GM12873 (cell line): ENCODE results near the gene GCNT2.

Experiments used
- CTCF ChIP-seq: IDR thresholded peaks from 2 replicates; pipeline ENCODE4 v1.5.1; 2012; ENCODE audit warnings: low read depth, mild to moderate bottlenecking, moderate library complexity, low read length, control low read depth; ENCODE audit not compliant: insufficient read depth; ENCODE audit errors: missing control alignments

Gene GCNT2

DNA sequence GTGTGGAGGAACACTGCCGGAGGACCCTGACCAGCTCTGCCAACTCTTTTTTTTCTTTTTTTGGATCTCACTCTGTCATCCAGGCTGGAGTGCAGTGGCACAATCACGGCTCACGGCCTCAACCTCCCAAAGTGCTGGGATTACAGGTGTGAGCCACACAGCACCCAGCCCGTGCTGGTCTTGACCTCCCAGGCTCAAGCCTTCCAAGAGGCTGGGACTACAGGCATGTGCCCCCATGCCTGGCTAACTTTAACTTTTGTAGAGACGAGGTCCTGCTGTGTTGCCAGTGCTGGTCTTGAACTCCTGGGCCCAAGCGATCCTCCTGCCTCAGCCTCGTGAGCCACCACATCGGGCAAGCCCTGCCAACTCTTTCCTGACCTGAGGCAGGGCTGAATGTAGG lies 11.2 kb downstream of the GCNT2 start:
- no peak for TF ChIP-seq CTCF

GRCh38 chr6:10534419-10534762 lies 13.2 kb downstream of the GCNT2 start:
- no peak for TF ChIP-seq CTCF

- no peak for TF ChIP-seq CTCF
Measured at GRCh38 chr6:10535193-10535592, 14.0 kb downstream of the GCNT2 start.

GRCh38 chr6:10537726-10538125 lies 16.6 kb downstream of the GCNT2 start:
- TF ChIP-seq CTCF, result no peak

DNA sequence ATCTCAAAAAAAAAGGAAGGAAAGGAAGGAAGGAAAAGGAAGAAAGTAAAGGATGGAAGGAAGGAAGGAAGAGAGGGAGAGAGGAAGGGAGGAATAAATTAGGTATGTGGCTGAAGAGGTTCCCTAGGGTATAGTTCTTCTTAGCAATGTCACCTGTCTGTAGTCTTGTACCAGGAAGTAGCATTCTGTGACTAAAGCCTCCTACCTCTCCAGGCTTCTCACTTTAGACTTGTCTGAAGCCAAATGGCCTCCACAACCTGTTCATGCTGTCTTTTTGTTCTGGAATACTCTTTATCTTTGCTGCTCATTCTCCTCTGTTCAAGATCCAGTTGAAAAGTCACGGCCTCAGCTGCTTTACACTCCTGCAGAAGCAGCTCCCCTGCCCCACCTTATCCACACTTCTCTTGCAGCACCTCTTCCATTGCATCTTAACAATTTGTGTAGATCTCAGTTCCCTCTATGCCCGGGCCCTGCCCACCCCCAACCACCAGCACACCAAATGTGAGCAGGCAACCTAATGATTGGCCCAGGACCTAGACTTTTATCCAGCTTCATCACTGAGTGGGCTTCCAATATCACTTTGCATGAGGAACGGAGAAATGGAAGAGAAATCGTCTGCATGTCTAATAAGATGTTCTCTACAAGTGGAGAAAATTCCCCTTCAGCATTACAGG lies 19.1 kb downstream of the GCNT2 start:
- no peak for TF ChIP-seq CTCF

GRCh38 chr6:10541591-10541990 lies 20.4 kb downstream of the GCNT2 start:
- TF ChIP-seq CTCF, result no peak

GRCh38 chr6:10542213-10542612 lies 21.1 kb downstream of the GCNT2 start:
- no peak for TF ChIP-seq CTCF
